ENCODE data around the gene STOML1.

Gene STOML1

GRCh38 chr15:73950479-73950830 is 41.6 kb downstream of the STOML1 start:
- no peaks in the 10 kb centered on the region for H4K20me1 ChIP-seq (ENCODE audit: insufficient read depth, low read length)
- H2AFZ ChIP-seq (ENCODE audit: low read depth, low read length): peak overlapping the region; percentile 93; the same call in 1 of the 2 replicates
- no peak overlapping the region for H3K27ac ChIP-seq (ENCODE audit: low read length)
- H3K4me1 ChIP-seq (ENCODE audit: low read length): peaks cover 19% of the 10 kb centered on the region
- H3K4me3 ChIP-seq (ENCODE audit: low read length): no peak overlapping the region
- no peak overlapping the region for H3K9ac ChIP-seq (ENCODE audit: low read length)
- H3K9me3 ChIP-seq (ENCODE audit: insufficient read depth, low read length): no peaks in the 10 kb centered on the region
- no peaks in the 10 kb centered on the region for H3K27me3 ChIP-seq (ENCODE audit: low read depth, low read length)
- no peaks in the 10 kb centered on the region for H3K79me2 ChIP-seq (ENCODE audit: low read length)
- no peak for TF ChIP-seq EZH2phosphoT487 (IDR thresholded peaks at IDR 0.05; ENCODE audit: low read depth)
- TF ChIP-seq CTCF (IDR thresholded peaks at IDR 0.05; ENCODE audit: low read depth, low read length): no peak
- no peak overlapping the region for H3K4me2 ChIP-seq (ENCODE audit: low read length)
- H3K36me3 ChIP-seq (replicated peaks; ENCODE audit: low read depth, low read length): no peaks in the 10 kb centered on the region

- no peaks in the 10 kb centered on the region for H3K36me3 ChIP-seq (replicated peaks; ENCODE audit: low read depth, low read length)
- H3K79me2 ChIP-seq (ENCODE audit: low read length): no peaks in the 10 kb centered on the region
- H3K4me3 ChIP-seq (ENCODE audit: low read length): no peak overlapping the region
- no peak overlapping the region for H3K27ac ChIP-seq (ENCODE audit: low read length)
- no peaks in the 10 kb centered on the region for H3K9me3 ChIP-seq (ENCODE audit: insufficient read depth, low read length)
- H3K27me3 ChIP-seq (ENCODE audit: low read depth, low read length): no peaks in the 10 kb centered on the region
- peaks cover 19% of the 10 kb centered on the region for H3K4me1 ChIP-seq (ENCODE audit: low read length)
- no peaks in the 10 kb centered on the region for H4K20me1 ChIP-seq (ENCODE audit: insufficient read depth, low read length)
- no peak overlapping the region for H3K9ac ChIP-seq (ENCODE audit: low read length)
- H2AFZ ChIP-seq (ENCODE audit: low read depth, low read length): no peak overlapping the region
- H3K4me2 ChIP-seq (ENCODE audit: low read length): no peak overlapping the region
- no peak for TF ChIP-seq EZH2phosphoT487 (IDR thresholded peaks at IDR 0.05; ENCODE audit: low read depth)
- TF ChIP-seq CTCF (IDR thresholded peaks at IDR 0.05; ENCODE audit: low read depth, low read length): no peak
These were observed 42.6 kb downstream of the STOML1 start for GRCh38 chr15:73949496-73949895.

- no peak overlapping the region for H3K9ac ChIP-seq (ENCODE audit: low read length)
- no peak overlapping the region for H3K4me3 ChIP-seq (ENCODE audit: low read length)
- H4K20me1 ChIP-seq (ENCODE audit: insufficient read depth, low read length): no peaks in the 10 kb centered on the region
- H3K27me3 ChIP-seq (ENCODE audit: low read depth, low read length): no peaks in the 10 kb centered on the region
- H3K4me2 ChIP-seq (ENCODE audit: low read length): no peak overlapping the region
- H3K79me2 ChIP-seq (ENCODE audit: low read length): no peaks in the 10 kb centered on the region
- TF ChIP-seq CTCF (IDR thresholded peaks at IDR 0.05; ENCODE audit: low read depth, low read length): no peak
- H3K27ac ChIP-seq (ENCODE audit: low read length): no peak overlapping the region
- no peaks in the 10 kb centered on the region for H3K36me3 ChIP-seq (replicated peaks; ENCODE audit: low read depth, low read length)
- peaks cover 19% of the 10 kb centered on the region for H3K4me1 ChIP-seq (ENCODE audit: low read length)
- no peak overlapping the region for H2AFZ ChIP-seq (ENCODE audit: low read depth, low read length)
- H3K9me3 ChIP-seq (ENCODE audit: insufficient read depth, low read length): no peaks in the 10 kb centered on the region
These were observed 43.1 kb downstream of the STOML1 start for GRCh38 chr15:73948982-73949381.

- no peak overlapping the region for H3K27ac ChIP-seq (ENCODE audit: low read length)
These were observed 43.7 kb downstream of the STOML1 start for GRCh38 chr15:73948396-73948795.

More at GRCh38 chr15:73948396-73948795, 43.7 kb downstream of the STOML1 start:
- H3K9ac ChIP-seq (ENCODE audit: low read length): no peak overlapping the region
- no peaks in the 10 kb centered on the region for H3K9me3 ChIP-seq (ENCODE audit: insufficient read depth, low read length)
- peaks cover 19% of the 10 kb centered on the region for H3K4me1 ChIP-seq (ENCODE audit: low read length)
- no peaks in the 10 kb centered on the region for H4K20me1 ChIP-seq (ENCODE audit: insufficient read depth, low read length)
- H3K4me3 ChIP-seq (ENCODE audit: low read length): no peak overlapping the region
- no peak overlapping the region for H3K4me2 ChIP-seq (ENCODE audit: low read length)
- TF ChIP-seq CTCF (IDR thresholded peaks at IDR 0.05; ENCODE audit: low read depth, low read length): no peak
- no peak for TF ChIP-seq EZH2phosphoT487 (IDR thresholded peaks at IDR 0.05; ENCODE audit: low read depth)
- H3K36me3 ChIP-seq (replicated peaks; ENCODE audit: low read depth, low read length): no peaks in the 10 kb centered on the region
- H3K27me3 ChIP-seq (ENCODE audit: low read depth, low read length): no peaks in the 10 kb centered on the region
- no peaks in the 10 kb centered on the region for H3K79me2 ChIP-seq (ENCODE audit: low read length)
- no peak overlapping the region for H2AFZ ChIP-seq (ENCODE audit: low read depth, low read length)

Measured in OCI-LY3 (cell line).